Osteocyte (in vitro differentiated cells): ENCODE results near the gene CCDC141. TPM values are rescaled to one million over a fixed set of nuclear protein-coding genes. Genes with fewer than 3 reads are reported as not detected.

Experiments used
- DNase-seq: peaks from one replicate; pipeline ENCODE4 v3.0.0; 2021; ENCODE audit warnings: mixed read lengths; ENCODE audit not compliant: unreplicated experiment; ENCODE audit errors: extremely low spot score
- H3K27ac Mint-ChIP-seq: one replicate; pipeline ENCODE4 v1.8.0; 2021; ENCODE audit warnings: mild to moderate bottlenecking, mixed read lengths; ENCODE audit not compliant: unreplicated experiment
- H3K27me3 Mint-ChIP-seq: one replicate; pipeline ENCODE4 v1.8.0; 2021; ENCODE audit warnings: mixed read lengths; ENCODE audit not compliant: unreplicated experiment
- H3K36me3 Mint-ChIP-seq: one replicate; pipeline ENCODE4 v1.8.0; 2021; ENCODE audit warnings: mixed read lengths; ENCODE audit not compliant: unreplicated experiment
- H3K4me1 Mint-ChIP-seq: one replicate; pipeline ENCODE4 v1.8.0; 2021; ENCODE audit warnings: mixed read lengths; ENCODE audit not compliant: unreplicated experiment
- H3K4me3 Mint-ChIP-seq: one replicate; pipeline ENCODE4 v1.8.0; 2021; ENCODE audit warnings: mild to moderate bottlenecking, moderate library complexity, mixed read lengths; ENCODE audit not compliant: unreplicated experiment
- H3K9me3 Mint-ChIP-seq: one replicate; pipeline ENCODE4 v1.8.0; 2021; ENCODE audit warnings: mixed read lengths; ENCODE audit not compliant: unreplicated experiment
- CTCF ChIP-seq: fragments of 200-600 bp; sonication (generic); IDR thresholded peaks from 2 replicates; pipeline ENCODE4 v1.5.0; 2021; ENCODE audit warnings: antibody characterized with exemption, mild to moderate bottlenecking, moderate library complexity
- total RNA-seq: library from RNA; stranded (reverse); gene quantifications from 2 replicates; pipeline ENCODE4 v1.2.1, GENCODE V29; 2021

The CCDC141 gene
- total RNA-seq, 1 donor from 2014 or later = not detected

GRCh38 chr2:178910005-178910404 is 139.9 kb downstream of the CCDC141 start:
- no peaks in the 10 kb centered on the region for H3K4me1 Mint-ChIP-seq
- H3K36me3 Mint-ChIP-seq = no peaks in the 10 kb centered on the region
- H3K4me3 Mint-ChIP-seq = no peak overlapping the region
- no peak for DNase-seq
- no peaks in the 10 kb centered on the region for H3K9me3 Mint-ChIP-seq
- no peak for TF ChIP-seq CTCF
- H3K27ac Mint-ChIP-seq = no peak overlapping the region
- H3K27me3 Mint-ChIP-seq = peaks cover 26% of the 10 kb centered on the region

- Mint-ChIP-seq H3K27me3 (peaks cover 25% of the 10 kb centered on the region), H3K27ac (no peak overlapping the region), H3K36me3 (no peaks in the 10 kb centered on the region), H3K9me3 (no peaks in the 10 kb centered on the region), H3K4me1 (no peaks in the 10 kb centered on the region), H3K4me3 (no peak overlapping the region)
- no peak for TF ChIP-seq CTCF
- no peak for DNase-seq
Measured at GRCh38 chr2:178909507-178909906, 140.4 kb downstream of the CCDC141 start.

GRCh38 chr2:178908810-178909209 is 141.1 kb downstream of the CCDC141 start:
- Mint-ChIP-seq H3K27ac (no peak overlapping the region), H3K9me3 (no peaks in the 10 kb centered on the region), H3K4me3 (no peak overlapping the region), H3K36me3 (no peaks in the 10 kb centered on the region), H3K27me3 (peaks cover 24% of the 10 kb centered on the region), H3K4me1 (no peaks in the 10 kb centered on the region)
- DNase-seq = no peak
- TF ChIP-seq CTCF = no peak

- DNase-seq = no peak
- no peak for TF ChIP-seq CTCF
- Mint-ChIP-seq H3K27ac (no peak overlapping the region), H3K4me3 (no peak overlapping the region), H3K27me3 (peaks cover 14% of the 10 kb centered on the region), H3K4me1 (no peaks in the 10 kb centered on the region), H3K9me3 (no peaks in the 10 kb centered on the region), H3K36me3 (no peaks in the 10 kb centered on the region)
Measured at GRCh38 chr2:178905261-178905660, 144.7 kb downstream of the CCDC141 start.

GRCh38 chr2:178899656-178900055 is 150.3 kb downstream of the CCDC141 start:
- Mint-ChIP-seq H3K27ac (no peak overlapping the region), H3K4me1 (no peaks in the 10 kb centered on the region), H3K36me3 (no peaks in the 10 kb centered on the region), H3K9me3 (no peaks in the 10 kb centered on the region), H3K4me3 (no peak overlapping the region), H3K27me3 (peaks cover 18% of the 10 kb centered on the region)
- DNase-seq = no peak
- no peak for TF ChIP-seq CTCF
